SK-N-SH treated with all-trans-retinoic acid at 6 μM for 48 hours (cell line): ENCODE measurements around the gene PARM1.

ENCODE experiments used
- ARNTL ChIP-seq: fragments of 450-650 bp; formaldehyde crosslinking; IDR thresholded peaks from 2 replicates; pipeline ENCODE4 v1.5.0; 2020; ENCODE audit warnings: low read depth, mild to moderate bottlenecking, moderate library complexity, borderline replicate concordance
- BACH2 ChIP-seq: fragments of 250-450 bp; sonication (Bioruptor Pico); IDR thresholded peaks from 2 replicates; pipeline ENCODE4 v1.9.0; 2021; ENCODE audit warnings: mild to moderate bottlenecking, borderline replicate concordance
- CREB5 ChIP-seq: fragments of 250-450 bp; sonication (Bioruptor Pico); IDR thresholded peaks from 2 replicates; pipeline ENCODE4 v1.5.1; 2020; ENCODE audit warnings: low read depth, mild to moderate bottlenecking, moderate library complexity
- CSDC2 ChIP-seq: fragments of 250-450 bp; sonication (Bioruptor Pico); IDR thresholded peaks from 2 replicates; pipeline ENCODE4 v1.5.0; 2020; ENCODE audit warnings: mild to moderate bottlenecking, moderate library complexity
- GLIS3 ChIP-seq: fragments of 250-450 bp; sonication (Bioruptor Pico); IDR thresholded peaks from 2 replicates; pipeline ENCODE4 v1.5.0; 2020; ENCODE audit warnings: mild to moderate bottlenecking, moderate library complexity
- PATZ1 ChIP-seq: fragments of 250-450 bp; sonication (Bioruptor Pico); IDR thresholded peaks from 2 replicates; pipeline ENCODE4 v1.8.0; 2020; ENCODE audit warnings: mild to moderate bottlenecking, moderate library complexity, borderline replicate concordance
- TCF4 ChIP-seq: fragments of 250-450 bp; sonication (Bioruptor Pico); IDR thresholded peaks from 2 replicates; pipeline ENCODE4 v1.8.0; 2021; ENCODE audit warnings: mild to moderate bottlenecking, moderate library complexity, borderline replicate concordance

- TF ChIP-seq BACH2 (CRISPR knock-in tag) (no peak), CSDC2 (CRISPR knock-in tag) (no peak), TCF4 (no peak), PATZ1 (CRISPR knock-in tag) (no peak), CREB5 (no peak), GLIS3 (CRISPR knock-in tag) (no peak), ARNTL (no peak)
Measured at GRCh38 chr4:74920704-74921103, 12.2 kb upstream of the PARM1 start.
